ENCODE data around the gene RNF32. TPM values are rescaled to one million over a fixed set of nuclear protein-coding genes. Genes with fewer than 3 reads are reported as not detected.
"Not testable (repeated sequence)": the region's sequence is repeated elsewhere in the genome, so short reads cannot be mapped to it uniquely, and the experiment has no call there.

Gene RNF32
- total RNA-seq, 1 donor from 2014 or later, result 1.6 TPM

DNA sequence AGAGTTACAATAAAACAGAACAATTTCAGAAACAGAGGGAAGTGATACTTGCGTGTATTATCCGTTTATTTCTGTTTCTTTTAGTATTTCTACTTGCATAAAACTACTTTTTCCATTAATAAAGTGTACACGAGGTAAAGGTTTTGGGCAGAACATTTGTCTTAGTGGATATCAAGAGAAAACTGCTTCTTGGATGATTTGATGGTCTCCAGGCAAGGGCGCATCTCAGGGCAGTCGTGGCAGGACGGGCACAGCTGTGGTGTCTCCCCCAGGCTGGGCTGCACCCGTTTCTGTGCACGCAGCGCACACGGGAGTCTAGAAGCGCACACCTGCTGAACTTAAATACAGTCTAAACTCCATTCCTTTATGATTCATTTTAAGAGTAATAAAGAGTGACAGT lies 23.4 kb upstream of the RNF32 start:
- H3K4me3 Mint-ChIP-seq (ENCODE audit: unreplicated experiment), result peak overlapping the region; percentile 72
- TF ChIP-seq EZH2 (IDR thresholded peaks at IDR 0.05; ENCODE audit: insufficient read depth, low read length), result no peak
- TF ChIP-seq, protein P1, sequence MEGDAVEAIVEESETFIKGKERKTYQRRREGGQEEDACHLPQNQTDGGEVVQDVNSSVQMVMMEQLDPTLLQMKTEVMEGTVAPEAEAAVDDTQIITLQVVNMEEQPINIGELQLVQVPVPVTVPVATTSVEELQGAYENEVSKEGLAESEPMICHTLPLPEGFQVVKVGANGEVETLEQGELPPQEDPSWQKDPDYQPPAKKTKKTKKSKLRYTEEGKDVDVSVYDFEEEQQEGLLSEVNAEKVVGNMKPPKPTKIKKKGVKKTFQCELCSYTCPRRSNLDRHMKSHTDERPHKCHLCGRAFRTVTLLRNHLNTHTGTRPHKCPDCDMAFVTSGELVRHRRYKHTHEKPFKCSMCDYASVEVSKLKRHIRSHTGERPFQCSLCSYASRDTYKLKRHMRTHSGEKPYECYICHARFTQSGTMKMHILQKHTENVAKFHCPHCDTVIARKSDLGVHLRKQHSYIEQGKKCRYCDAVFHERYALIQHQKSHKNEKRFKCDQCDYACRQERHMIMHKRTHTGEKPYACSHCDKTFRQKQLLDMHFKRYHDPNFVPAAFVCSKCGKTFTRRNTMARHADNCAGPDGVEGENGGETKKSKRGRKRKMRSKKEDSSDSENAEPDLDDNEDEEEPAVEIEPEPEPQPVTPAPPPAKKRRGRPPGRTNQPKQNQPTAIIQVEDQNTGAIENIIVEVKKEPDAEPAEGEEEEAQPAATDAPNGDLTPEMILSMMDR (IDR thresholded peaks at IDR 0.05; ENCODE audit: insufficient read depth, low read depth, low read length), result no peak

DNA sequence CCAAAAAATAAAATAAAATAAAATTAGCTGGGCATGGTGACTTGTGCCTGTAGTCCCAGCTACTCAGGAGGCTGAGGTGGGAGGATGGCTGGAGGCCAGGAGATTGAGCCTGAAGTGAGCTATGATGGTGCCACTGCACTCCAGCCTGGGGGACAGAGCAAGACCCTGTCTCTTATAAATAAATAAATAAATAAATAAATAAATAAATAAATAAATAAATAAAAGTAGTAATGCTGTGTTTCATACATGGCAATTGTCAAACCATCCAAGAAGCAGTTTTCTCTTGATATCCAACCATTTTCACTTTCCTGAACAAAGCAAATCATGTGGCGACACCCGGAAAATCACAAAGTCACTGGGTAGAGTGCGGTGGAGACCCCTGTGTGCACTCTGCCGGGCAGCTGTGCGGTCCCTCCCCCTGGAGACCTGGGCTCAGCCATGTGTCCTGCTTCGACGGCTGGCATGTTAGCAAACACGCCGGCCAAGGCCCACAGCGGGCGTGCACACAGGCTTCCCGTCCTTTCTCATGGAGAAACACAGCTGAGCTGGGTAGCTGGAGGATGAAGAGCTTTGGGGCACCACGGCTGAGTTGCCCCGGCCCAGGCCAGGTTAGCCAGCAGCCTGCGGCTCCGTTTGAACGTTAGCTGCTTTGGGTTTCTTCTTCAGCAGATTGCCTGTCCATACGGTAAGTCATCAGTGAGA lies 22.3 kb upstream of the RNF32 start:
- FAIRE-seq, result no peak
- H4K20me1 ChIP-seq (ENCODE audit: insufficient read depth, low read length), result no peaks in the 10 kb centered on the region
- TF ChIP-seq, protein P1 (IDR thresholded peaks at IDR 0.05; ENCODE audit: insufficient read depth, low read depth, low read length), result no peak
- no peak for TF ChIP-seq EZH2 (IDR thresholded peaks at IDR 0.05; ENCODE audit: insufficient read depth, low read length)
- no peaks in the 10 kb centered on the region for H3K36me3 Mint-ChIP-seq (ENCODE audit: low read depth, unreplicated experiment)
- H3K36me3 ChIP-seq (ENCODE audit: insufficient read depth, low read length), result no peaks in the 10 kb centered on the region
- H3K4me1 ChIP-seq (ENCODE audit: insufficient read depth, low read length), result no peaks in the 10 kb centered on the region
- no peaks in the 10 kb centered on the region for H3K79me2 ChIP-seq (ENCODE audit: insufficient read depth, low read length)
- no peak overlapping the region for H2AFZ ChIP-seq (ENCODE audit: low read depth, low read length)
- no peak overlapping the region for H3K4me3 ChIP-seq (ENCODE audit: insufficient read depth, low read depth, low read length)
- H3K27me3 ChIP-seq (ENCODE audit: insufficient read depth, low read length), result no peaks in the 10 kb centered on the region
- DNase-seq (ENCODE audit: low read depth), result no peak
- H3K4me1 Mint-ChIP-seq (ENCODE audit: low read depth, unreplicated experiment), result no peaks in the 10 kb centered on the region
- peaks cover 19% of the 10 kb centered on the region for H3K27me3 Mint-ChIP-seq (ENCODE audit: low read depth, unreplicated experiment)
- H3K27ac ChIP-seq (ENCODE audit: low read depth, low read length), result no peak overlapping the region
- H3K9ac ChIP-seq (ENCODE audit: low read length), result no peak overlapping the region
- no peak overlapping the region for H3K27ac Mint-ChIP-seq (ENCODE audit: unreplicated experiment)
- no peak overlapping the region for H3K4me3 Mint-ChIP-seq (ENCODE audit: unreplicated experiment)
- no peak overlapping the region for H3K4me2 ChIP-seq (ENCODE audit: low read length)
- H3K9me3 Mint-ChIP-seq (ENCODE audit: unreplicated experiment), result peaks cover 12% of the 10 kb centered on the region
- H3K9me3 ChIP-seq (ENCODE audit: insufficient read depth, low read depth, low read length), result no peaks in the 10 kb centered on the region

More for the DNA sequence above, 23.4 kb upstream of the RNF32 start:
- Histone ChIP-seq H3K9ac (ENCODE audit: low read length) (no peak overlapping the region), H3K79me2 (ENCODE audit: insufficient read depth, low read length) (no peaks in the 10 kb centered on the region), H4K20me1 (ENCODE audit: insufficient read depth, low read length) (no peaks in the 10 kb centered on the region), H3K9me3 (ENCODE audit: insufficient read depth, low read depth, low read length) (no peaks in the 10 kb centered on the region), H3K4me3 (ENCODE audit: insufficient read depth, low read depth, low read length) (peak overlapping the region; percentile 41), H3K4me1 (ENCODE audit: insufficient read depth, low read length) (no peaks in the 10 kb centered on the region), H2AFZ (ENCODE audit: low read depth, low read length) (no peak overlapping the region), H3K27ac (ENCODE audit: low read depth, low read length) (no peak overlapping the region), H3K36me3 (ENCODE audit: insufficient read depth, low read length) (no peaks in the 10 kb centered on the region), H3K4me2 (ENCODE audit: low read length) (peak overlapping the region; percentile 82), H3K27me3 (ENCODE audit: insufficient read depth, low read length) (no peaks in the 10 kb centered on the region)
- Mint-ChIP-seq H3K27ac (ENCODE audit: unreplicated experiment) (no peak overlapping the region), H3K36me3 (ENCODE audit: low read depth, unreplicated experiment) (no peaks in the 10 kb centered on the region), H3K9me3 (ENCODE audit: unreplicated experiment) (peaks cover 12% of the 10 kb centered on the region), H3K4me1 (ENCODE audit: low read depth, unreplicated experiment) (no peaks in the 10 kb centered on the region), H3K27me3 (ENCODE audit: low read depth, unreplicated experiment) (peaks cover 21% of the 10 kb centered on the region)
- FAIRE-seq, result no peak
- no peak for DNase-seq (ENCODE audit: low read depth)

DNA sequence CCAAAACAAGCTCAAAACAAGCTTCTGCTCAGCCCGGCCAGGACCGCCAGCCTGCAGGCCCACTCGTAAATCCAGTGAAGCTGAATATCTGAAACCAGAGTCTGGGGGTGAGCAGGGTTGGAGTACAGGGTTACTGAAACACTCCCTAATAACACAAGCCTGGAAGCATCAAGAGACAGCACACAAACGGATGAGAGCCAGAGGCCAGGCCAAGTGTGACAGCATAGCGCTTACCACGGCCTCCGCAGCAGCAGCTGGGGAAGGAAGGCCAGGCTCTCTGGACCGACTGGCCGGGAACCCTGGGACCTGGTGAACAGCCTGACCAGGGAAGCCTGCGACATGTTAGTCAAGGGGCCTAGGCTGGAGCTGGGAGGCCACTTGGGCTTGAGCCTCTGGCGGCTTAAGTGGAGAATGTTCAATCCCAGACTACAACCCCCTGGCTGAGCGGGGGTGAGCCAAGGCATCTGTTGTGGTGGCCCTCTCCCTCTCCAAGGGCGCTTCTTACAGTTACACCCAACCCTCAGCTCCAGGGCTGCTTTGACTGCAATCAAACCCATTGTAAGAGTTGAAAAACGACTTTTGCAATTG lies 21.7 kb upstream of the RNF32 start:
- H3K4me3 Mint-ChIP-seq (ENCODE audit: unreplicated experiment), result no peak overlapping the region
- no peaks in the 10 kb centered on the region for H3K36me3 ChIP-seq (ENCODE audit: insufficient read depth, low read length)
- H3K4me1 Mint-ChIP-seq (ENCODE audit: low read depth, unreplicated experiment), result no peaks in the 10 kb centered on the region
- no peaks in the 10 kb centered on the region for H3K4me1 ChIP-seq (ENCODE audit: insufficient read depth, low read length)
- H3K9ac ChIP-seq (ENCODE audit: low read length), result no peak overlapping the region
- no peak overlapping the region for H3K4me2 ChIP-seq (ENCODE audit: low read length)
- no peaks in the 10 kb centered on the region for H3K27me3 ChIP-seq (ENCODE audit: insufficient read depth, low read length)
- no peak overlapping the region for H3K4me3 ChIP-seq (ENCODE audit: insufficient read depth, low read depth, low read length)
- H3K27ac ChIP-seq (ENCODE audit: low read depth, low read length), result no peak overlapping the region
- H2AFZ ChIP-seq (ENCODE audit: low read depth, low read length), result no peak overlapping the region
- no peaks in the 10 kb centered on the region for H3K79me2 ChIP-seq (ENCODE audit: insufficient read depth, low read length)
- no peaks in the 10 kb centered on the region for H4K20me1 ChIP-seq (ENCODE audit: insufficient read depth, low read length)
- H3K9me3 ChIP-seq (ENCODE audit: insufficient read depth, low read depth, low read length), result no peaks in the 10 kb centered on the region
- H3K9me3 Mint-ChIP-seq (ENCODE audit: unreplicated experiment), result peaks cover 12% of the 10 kb centered on the region
- H3K27me3 Mint-ChIP-seq (ENCODE audit: low read depth, unreplicated experiment), result peaks cover 19% of the 10 kb centered on the region
- DNase-seq (ENCODE audit: low read depth) (no peak), FAIRE-seq (no peak)
- TF ChIP-seq EZH2 (IDR thresholded peaks at IDR 0.05; ENCODE audit: insufficient read depth, low read length), result no peak
- TF ChIP-seq, protein P1 (IDR thresholded peaks at IDR 0.05; ENCODE audit: insufficient read depth, low read depth, low read length), result no peak
- no peaks in the 10 kb centered on the region for H3K36me3 Mint-ChIP-seq (ENCODE audit: low read depth, unreplicated experiment)
- no peak overlapping the region for H3K27ac Mint-ChIP-seq (ENCODE audit: unreplicated experiment)

DNA sequence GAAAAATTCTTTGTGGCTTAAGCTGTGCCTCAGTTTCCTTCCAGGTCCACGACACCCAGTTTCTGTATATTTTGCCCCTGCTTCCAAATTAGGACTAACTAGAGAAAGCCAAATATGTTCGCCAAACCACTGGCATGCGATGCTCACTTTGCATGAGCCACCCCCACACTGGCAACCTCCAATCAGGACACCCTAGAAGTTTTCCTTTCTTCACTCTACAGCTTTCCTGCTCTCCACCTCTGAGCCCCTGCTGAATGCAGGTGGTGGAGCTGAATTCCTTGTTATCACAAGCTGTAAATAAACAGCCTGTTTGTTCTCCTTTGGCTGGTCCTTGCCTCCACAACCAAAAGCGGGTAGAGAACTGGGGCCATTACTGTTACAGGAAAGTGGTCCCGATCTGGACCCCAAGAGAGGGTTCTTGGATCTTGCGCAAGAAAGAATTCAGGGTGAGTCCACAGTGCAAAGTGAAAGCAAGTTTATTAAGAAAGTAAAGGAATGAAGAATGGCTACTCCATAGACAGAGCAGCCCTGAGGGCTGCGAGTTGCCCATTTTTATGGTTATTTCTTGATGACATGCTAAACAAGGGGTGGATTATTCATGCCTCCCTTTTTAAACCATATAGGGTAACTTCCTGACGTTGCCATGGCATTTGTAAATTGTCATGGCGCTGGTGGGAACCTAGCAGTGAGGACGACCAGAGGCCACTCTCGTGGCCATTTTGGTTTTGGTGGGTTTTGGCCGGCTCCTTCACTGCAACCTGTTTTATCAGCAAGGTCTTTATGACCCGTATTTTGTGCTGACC lies 20.9 kb upstream of the RNF32 start:
- not testable (repeated sequence) for H3K36me3 ChIP-seq (ENCODE audit: insufficient read depth, low read length); H3K4me3 Mint-ChIP-seq (ENCODE audit: unreplicated experiment); H3K4me1 Mint-ChIP-seq (ENCODE audit: low read depth, unreplicated experiment); H3K27me3 ChIP-seq (ENCODE audit: insufficient read depth, low read length); H4K20me1 ChIP-seq (ENCODE audit: insufficient read depth, low read length); H3K4me2 ChIP-seq (ENCODE audit: low read length); H3K4me3 ChIP-seq (ENCODE audit: insufficient read depth, low read depth, low read length); H3K27ac ChIP-seq (ENCODE audit: low read depth, low read length); H3K27ac Mint-ChIP-seq (ENCODE audit: unreplicated experiment); H3K36me3 Mint-ChIP-seq (ENCODE audit: low read depth, unreplicated experiment); FAIRE-seq; H3K4me1 ChIP-seq (ENCODE audit: insufficient read depth, low read length); H2AFZ ChIP-seq (ENCODE audit: low read depth, low read length); H3K79me2 ChIP-seq (ENCODE audit: insufficient read depth, low read length); H3K9ac ChIP-seq (ENCODE audit: low read length); DNase-seq (ENCODE audit: low read depth); H3K9me3 ChIP-seq (ENCODE audit: insufficient read depth, low read depth, low read length)
- peaks cover 12% of the 10 kb centered on the region for H3K9me3 Mint-ChIP-seq (ENCODE audit: unreplicated experiment)
- peaks cover 19% of the 10 kb centered on the region for H3K27me3 Mint-ChIP-seq (ENCODE audit: low read depth, unreplicated experiment)
